GM12878 (cell line): ENCODE data around the gene BCLAF3. TPM values are rescaled to one million over a fixed set of nuclear protein-coding genes. Genes with fewer than 3 reads are reported as not detected.

Experiments
- ATAC-seq: fragments of 200-7000 bp; cut with Tn5 transposase; 3 replicates; pipeline ENCODE4 v1.9.1; 2020; ENCODE audit warnings: mild to moderate bottlenecking, moderate library complexity
- BruUV-seq: library from RNA; stranded (reverse); fragments of 400-500 nt; replicated peaks from 2 replicates; lab custom pipeline; 2021; lab: Mats Ljungman, UMichigan
- CTCF ChIA-PET: fragments of 300-600 bp; sonication (Branson Sonifier 250); formaldehyde crosslinking; extraction: SDS; loops from one replicate; lab custom pipeline; 2021; ENCODE audit warnings: inconsistent platforms; lab: Yijun Ruan, JAX
- POLR2A ChIA-PET: fragments of 350-600 bp; formaldehyde crosslinking; extraction: SDS; loops from one replicate; lab custom pipeline; 2021; ENCODE audit warnings: inconsistent platforms; lab: Charles Lee
- RAD21 ChIA-PET: fragments of 300-600 bp; sonication (Branson Sonifier 250); formaldehyde crosslinking; loops from one replicate; lab custom pipeline; 2023; ENCODE audit warnings: antibody characterized with exemption; ENCODE audit not compliant: unreplicated experiment; lab: Charles Lee
- SMC1A ChIA-PET: fragments of 300-600 bp; sonication (Branson Sonifier 250); formaldehyde crosslinking; loops from one replicate; lab custom pipeline; 2023; ENCODE audit not compliant: unreplicated experiment, uncharacterized antibody; lab: Charles Lee
- DNase-seq: peaks from one replicate; pipeline ENCODE4 v3.0.0-alpha.2; 2011; ENCODE audit warnings: low read depth, low spot score
- FAIRE-seq: peaks from 3 replicates; lab custom pipeline; 2011; peaks lifted over from hg19 to GRCh38; lab: Jason Lieb, UNC
- H2AFZ ChIP-seq: 2 replicates; pipeline ENCODE4 v1.6.0; 2011; ENCODE audit warnings: low read depth, low read length, control low read depth; ENCODE audit not compliant: control insufficient read depth
- H3K27ac ChIP-seq: 2 replicates; pipeline ENCODE4 v1.5.1; 2011; ENCODE audit warnings: control low read depth; ENCODE audit not compliant: control insufficient read depth, insufficient read depth
- H3K27me3 ChIP-seq, 2 experiments: replicated peaks in 1 of 2; 2 replicates each; pipeline versions ENCODE4 v1.6.0 to v1.6.1; 2011; ENCODE audit warnings: low read length in 1 of 2; ENCODE audit not compliant: control insufficient read depth in 2 of 2, insufficient read depth in 2 of 2
- H3K36me3 ChIP-seq, 2 experiments: 2 replicates each; pipeline ENCODE4 v1.5.1; 2011; ENCODE audit warnings: low read length in 1 of 2; ENCODE audit not compliant: control insufficient read depth in 2 of 2, insufficient read depth in 2 of 2
- H3K4me1 ChIP-seq: 2 replicates; pipeline ENCODE4 v1.6.1; 2011; ENCODE audit warnings: mild to moderate bottlenecking, low read length, moderate library complexity, mixed read lengths; ENCODE audit not compliant: control insufficient read depth, insufficient read depth
- H3K4me2 ChIP-seq: 2 replicates; pipeline ENCODE4 v1.6.0; 2011; ENCODE audit warnings: control low read depth; ENCODE audit not compliant: control insufficient read depth, insufficient read depth
- H3K4me3 ChIP-seq: fragments of 200-600 bp; sonication (generic); 2 replicates; pipeline ENCODE4 v1.5.1; 2016
- H3K79me2 ChIP-seq: 2 replicates; pipeline ENCODE4 v1.6.0; 2011; ENCODE audit warnings: low read length; ENCODE audit not compliant: control insufficient read depth, insufficient read depth
- H3K9ac ChIP-seq: 2 replicates; pipeline ENCODE4 v1.8.0; 2011; ENCODE audit warnings: low read length, control low read depth, mixed read lengths; ENCODE audit not compliant: control insufficient read depth, insufficient read depth
- H3K9me3 ChIP-seq: replicated peaks from 3 replicates; pipeline ENCODE4 v1.5.1; 2011; ENCODE audit warnings: mild to moderate bottlenecking, low read length; ENCODE audit not compliant: control insufficient read depth, insufficient read depth
- H4K20me1 ChIP-seq: 2 replicates; pipeline ENCODE4 v1.6.0; 2011; ENCODE audit not compliant: control insufficient read depth, insufficient read depth
- ATF3 ChIP-seq: IDR thresholded peaks from 2 replicates; pipeline ENCODE4 v1.6.1; 2011; ENCODE audit warnings: low read depth, mild to moderate bottlenecking, low read length, moderate library complexity, borderline replicate concordance; ENCODE audit errors: extremely low read depth
- EP300 ChIP-seq, 2 experiments: fragments of 150-350 bp in 1 of 2; IDR thresholded peaks; 2 replicates each; pipeline ENCODE4 v1.6.1; 2011 to 2012; ENCODE audit warnings: low read depth in 2 of 2, low read length in 2 of 2, borderline replicate concordance in 1 of 2, improper control_type of control experiment in 1 of 2, inconsistent platforms in 1 of 2; ENCODE audit not compliant: control insufficient read depth in 1 of 2
- ETV6 ChIP-seq, 2 experiments: fragments of 450-650 bp in 1 of 2; IDR thresholded peaks in 1 of 2; conservative IDR thresholded peaks in 1 of 2; 2 replicates each; pipeline ENCODE4 v1.6.1; 2014; ENCODE audit warnings: antibody characterized with exemption in 1 of 2, borderline replicate concordance in 1 of 2, low read depth in 1 of 2, mild to moderate bottlenecking in 1 of 2, moderate library complexity in 1 of 2
- FOS ChIP-seq: IDR thresholded peaks from 3 replicates; pipeline ENCODE4 v1.6.1; 2011; ENCODE audit warnings: borderline replicate concordance; ENCODE audit not compliant: insufficient read length; ENCODE audit errors: extremely low read depth
- FOXK2 ChIP-seq: fragments of 450-650 bp; IDR thresholded peaks from 2 replicates; pipeline ENCODE4 v1.6.1; 2017; ENCODE audit warnings: mild to moderate bottlenecking, moderate library complexity
- IRF4 ChIP-seq: IDR thresholded peaks from 2 replicates; pipeline ENCODE4 v1.6.1; 2011; ENCODE audit warnings: low read depth, low read length
- KAT2A ChIP-seq: conservative IDR thresholded peaks from 2 replicates; pipeline ENCODE4 v1.6.1; 2011; ENCODE audit warnings: low read depth, low read length; ENCODE audit not compliant: control insufficient read depth
- LARP7 ChIP-seq: fragments of 450-650 bp; IDR thresholded peaks from 2 replicates; pipeline ENCODE4 v1.6.1; 2017; ENCODE audit warnings: mild to moderate bottlenecking
- PRDM15 ChIP-seq: fragments of 450-650 bp; formaldehyde crosslinking; IDR thresholded peaks from 2 replicates; pipeline ENCODE4 v1.4.0; 2020; ENCODE audit warnings: mild to moderate bottlenecking, moderate library complexity
- SREBF2 ChIP-seq: IDR thresholded peaks from 2 replicates; pipeline ENCODE4 v1.6.1; 2012; ENCODE audit warnings: mild to moderate bottlenecking, low read length
- SUZ12 ChIP-seq: fragments of 200-600 bp; sonication (generic); IDR thresholded peaks from one replicate; pipeline ENCODE4 v1.6.1; 2018; ENCODE audit warnings: antibody characterized with exemption, mild to moderate bottlenecking; ENCODE audit not compliant: unreplicated experiment
- WGBS: methylation state at CpG from one replicate; pipeline ENCODE4 v1.1.6; 2016; ENCODE audit warnings: low lambda C conversion rate; ENCODE audit not compliant: insufficient replicate concordance, insufficient coverage; ENCODE audit errors: missing lambda C conversion rate; 5-methylcytosine and 5-hydroxymethylcytosine counted together
- in situ Hi-C: fragments of 300-500 bp; cut with MboI; formaldehyde crosslinking; loops from 9 replicates; pipeline ENCODE4 v1.14.3; 2018; ENCODE audit warnings: mixed read lengths
- intact Hi-C: fragments of 100-400 bp; cut with micrococcal nuclease; formaldehyde crosslinking; loops from one replicate; pipeline ENCODE4 v1.14.2; 2022; ENCODE audit not compliant: unreplicated experiment
- polyA plus RNA-seq, 11 experiments: library from polyadenylated mRNA; depleted of rRNA in 4 of 11; unstranded in 6 of 11; stranded (reverse) in 5 of 11; fragments of >200 nt; fragmentation: Nextera tagmentation in 4 of 11; fragmentation: Illumina TruSeq in 1 of 11; extraction: Ambion mirVana in 4 of 11; extraction: Trizol in 1 of 11; gene quantifications; 1 replicate in 1 of 11; 2 replicates in 10 of 11; pipeline versions ENCODE4 v1.2.1 to v1.2.3, GENCODE V29; 2011 to 2016; ENCODE audit warnings: inconsistent platforms in 2 of 11, missing spikeins in 2 of 11, low read depth in 1 of 11
- total RNA-seq, 4 experiments: library from RNA; depleted of rRNA in 3 of 4; stranded (reverse); fragments of >200 nt in 3 of 4; fragmentation: Illumina TruSeq in 1 of 4; extraction: Trizol in 1 of 4; gene quantifications; 2 replicates each; pipeline versions ENCODE4 v1.2.1 to v1.2.3, GENCODE V29; 2013 to 2021
- TF ChIP-seq, protein P1 (sequence below): fragments of 450-650 bp; IDR thresholded peaks from 2 replicates; pipeline ENCODE4 v1.6.1; 2016; ENCODE audit warnings: mild to moderate bottlenecking

Gene BCLAF3
- total and polyA plus RNA-seq, 10 of the 15 experiments (the other 5 are each of a cell fraction or from before 2014, with no cell fraction given) = 0.74 to 4.4 (median 2.6) TPM

DNA sequence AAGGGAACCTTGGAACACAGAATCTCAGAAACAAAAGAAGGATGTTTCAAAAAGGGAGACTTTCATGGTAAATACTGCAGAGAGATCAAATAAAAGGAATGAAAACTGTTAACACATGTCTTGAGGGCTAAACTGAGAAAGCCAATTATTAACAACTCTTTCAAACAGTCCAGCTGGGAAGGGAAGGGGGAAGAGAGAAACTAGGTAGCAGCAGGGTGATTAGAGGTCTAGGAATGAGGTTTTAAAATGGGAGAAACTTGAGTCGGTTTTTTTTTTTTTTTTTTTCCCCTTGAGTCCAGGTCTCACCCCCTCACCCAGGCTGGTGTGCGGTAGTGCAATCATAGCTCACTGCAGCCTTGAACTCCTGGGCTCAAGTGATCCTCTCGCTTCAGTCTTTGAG, 4.3 kb downstream of the BCLAF3 start:
- intact Hi-C loops = no loop called here

More for the DNA sequence above, 4.3 kb downstream of the BCLAF3 start:
- in situ Hi-C loops = no loop called here
- no peak overlapping the region for H3K4me2 ChIP-seq
- H3K4me1 ChIP-seq = no peaks in the 10 kb centered on the region
- RAD21 ChIA-PET = interaction anchor here (1.5 to 4.4 kb wide), 2 partner anchors 75 to 82 kb away, joined by 5 to 19 read pairs; no protein-coding TSS in a partner anchor
- no peak for TF ChIP-seq ATF3
- no peak for TF ChIP-seq FOXK2
- no peak for TF ChIP-seq ETV6 (conservative IDR thresholded peaks at IDR 0.05 in 1 of 2, IDR thresholded peaks at IDR 0.05 in 1 of 2; ENCODE audit: borderline replicate concordance in 1 of 2, low read depth in 1 of 2)
- TF ChIP-seq PRDM15 (CRISPR knock-in tag) = no peak
- TF ChIP-seq IRF4 = no peak
- no peak for TF ChIP-seq SREBF2
- TF ChIP-seq KAT2A = no peak
- TF ChIP-seq EP300 (IDR thresholded peaks at IDR 0.05; ENCODE audit: borderline replicate concordance in 1 of 2, control insufficient read depth in 1 of 2, low read depth in 2 of 2, low read length in 2 of 2) = no peak
- no peak for TF ChIP-seq FOS
- no peak for TF ChIP-seq LARP7
- TF ChIP-seq SUZ12 = no peak
- TF ChIP-seq, protein P1, sequence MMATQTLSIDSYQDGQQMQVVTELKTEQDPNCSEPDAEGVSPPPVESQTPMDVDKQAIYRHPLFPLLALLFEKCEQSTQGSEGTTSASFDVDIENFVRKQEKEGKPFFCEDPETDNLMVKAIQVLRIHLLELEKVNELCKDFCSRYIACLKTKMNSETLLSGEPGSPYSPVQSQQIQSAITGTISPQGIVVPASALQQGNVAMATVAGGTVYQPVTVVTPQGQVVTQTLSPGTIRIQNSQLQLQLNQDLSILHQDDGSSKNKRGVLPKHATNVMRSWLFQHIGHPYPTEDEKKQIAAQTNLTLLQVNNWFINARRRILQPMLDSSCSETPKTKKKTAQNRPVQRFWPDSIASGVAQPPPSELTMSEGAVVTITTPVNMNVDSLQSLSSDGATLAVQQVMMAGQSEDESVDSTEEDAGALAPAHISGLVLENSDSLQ = no peak
- TF ChIP-seq, all 136 proteins: peak for 0
- Histone ChIP-seq H3K9ac (no peak overlapping the region), H3K9me3 (no peaks in the 10 kb centered on the region), H4K20me1 (no peaks in the 10 kb centered on the region), H3K4me3 (no peak overlapping the region), H2AFZ (no peak overlapping the region), H3K79me2 (peaks cover 3% of the 10 kb centered on the region; the same call in 1 of the 2 replicates), H3K27me3 (no peaks in the 10 kb centered on the region), H3K27ac (no peak overlapping the region), H3K36me3 (no peaks in the 10 kb centered on the region)
- POLR2A ChIA-PET = no interaction called here
- DNase-seq = no peak
- no peak for ATAC-seq
- SMC1A ChIA-PET = interaction anchor here (1.3 kb wide), 1 partner anchor 80 kb away, joined by 3 read pairs; no protein-coding TSS in a partner anchor
- FAIRE-seq = no peak
- CTCF ChIA-PET = interaction anchor here (0.9 to 3.4 kb wide), 3 partner anchors 81 to 82 kb away, joined by 3 to 19 read pairs (median 6); no protein-coding TSS in a partner anchor
- WGBS = 63% methylated on average over 2 of the region's 3 CpGs
- no TSS peak for BruUV-seq
